ENCODE results near the gene PIP5K1C. TPM values are rescaled to one million over a fixed set of nuclear protein-coding genes. Genes with fewer than 3 reads are reported as not detected.

The PIP5K1C gene
- total and polyA plus RNA-seq, 10 of the 15 experiments (the other 5 are each of a cell fraction or from before 2014, with no cell fraction given), result 0.39 to 19.6 (median 5.3) TPM

DNA sequence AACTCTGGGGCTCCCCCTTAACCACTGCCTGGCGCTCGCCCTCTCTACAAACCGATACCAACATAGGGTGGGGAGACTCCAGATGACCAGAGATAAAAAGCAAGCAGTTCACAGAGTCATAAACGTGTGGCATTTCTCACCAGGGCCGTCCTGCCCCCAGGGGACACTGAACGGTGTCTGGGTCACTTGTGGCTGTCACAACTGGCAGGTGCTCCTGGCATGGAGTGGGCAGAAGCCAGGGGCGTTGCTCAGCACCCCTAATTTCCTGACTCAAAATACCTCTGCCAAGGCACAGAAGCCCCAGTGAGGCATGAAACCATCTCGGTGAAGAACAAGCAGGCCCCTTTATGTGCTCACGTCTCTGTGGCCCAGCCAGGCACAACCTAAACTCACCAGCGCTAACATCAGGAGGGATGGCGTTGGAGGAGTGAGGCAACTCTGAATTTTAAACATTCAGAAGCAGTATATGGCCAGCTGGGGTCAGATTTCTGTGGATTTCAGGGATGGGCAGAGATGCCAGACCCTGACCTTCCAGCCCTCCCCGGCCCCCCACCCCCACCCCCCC, 1.8 kb downstream of the PIP5K1C start (continued):
- TF ChIP-seq POLR2AphosphoS2 (IDR thresholded peaks at IDR 0.05; ENCODE audit: low read depth, low read length) (no peak), NFYA (IDR thresholded peaks at IDR 0.05; ENCODE audit: borderline replicate concordance, low read depth, low read length) (no peak), ESRRA (IDR thresholded peaks at IDR 0.05; ENCODE audit: low read length) (no peak), CBX3 (IDR thresholded peaks at IDR 0.05; ENCODE audit: borderline replicate concordance, low read depth) (no peak)
- TF ChIP-seq, protein P1, sequence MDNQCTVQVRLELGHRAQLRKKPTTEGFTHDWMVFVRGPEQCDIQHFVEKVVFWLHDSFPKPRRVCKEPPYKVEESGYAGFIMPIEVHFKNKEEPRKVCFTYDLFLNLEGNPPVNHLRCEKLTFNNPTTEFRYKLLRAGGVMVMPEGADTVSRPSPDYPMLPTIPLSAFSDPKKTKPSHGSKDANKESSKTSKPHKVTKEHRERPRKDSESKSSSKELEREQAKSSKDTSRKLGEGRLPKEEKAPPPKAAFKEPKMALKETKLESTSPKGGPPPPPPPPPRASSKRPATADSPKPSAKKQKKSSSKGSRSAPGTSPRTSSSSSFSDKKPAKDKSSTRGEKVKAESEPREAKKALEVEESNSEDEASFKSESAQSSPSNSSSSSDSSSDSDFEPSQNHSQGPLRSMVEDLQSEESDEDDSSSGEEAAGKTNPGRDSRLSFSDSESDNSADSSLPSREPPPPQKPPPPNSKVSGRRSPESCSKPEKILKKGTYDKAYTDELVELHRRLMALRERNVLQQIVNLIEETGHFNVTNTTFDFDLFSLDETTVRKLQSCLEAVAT (IDR thresholded peaks at IDR 0.05), result no peak

DNA sequence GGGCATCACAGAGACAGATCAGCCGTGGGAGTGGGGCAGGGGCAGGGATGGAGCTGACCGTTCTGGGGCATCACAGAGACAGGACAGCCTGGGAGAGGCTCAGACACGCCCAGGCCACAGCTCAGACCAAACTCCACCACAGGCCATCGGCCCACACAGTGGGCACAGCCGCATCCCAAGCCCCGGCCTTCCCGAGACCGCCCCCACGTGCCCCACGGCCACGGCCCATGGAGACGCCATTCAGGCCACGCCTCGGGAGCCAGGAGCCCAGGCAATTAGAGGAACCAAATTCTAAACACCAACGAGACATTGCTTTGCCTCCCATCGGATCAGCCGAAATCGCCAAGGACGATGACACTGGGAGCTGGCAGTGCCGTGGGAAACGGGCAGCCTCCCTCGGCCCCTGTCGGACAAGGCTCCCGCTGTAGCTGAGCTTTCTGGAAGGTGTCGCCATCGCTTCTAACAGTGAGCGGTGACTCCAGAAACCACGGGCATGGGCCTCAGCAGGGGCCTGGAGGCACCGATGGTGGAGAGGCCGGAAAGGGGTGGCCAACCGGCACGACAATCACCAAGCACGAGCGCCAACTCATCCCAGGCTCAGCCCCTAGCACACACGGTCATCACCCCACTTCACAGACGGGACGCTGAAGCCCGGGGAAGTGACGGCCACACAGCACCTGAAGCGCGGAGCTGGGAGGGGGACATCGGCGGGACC, 2.4 kb downstream of the PIP5K1C start:
- H3K9ac ChIP-seq (ENCODE audit: control insufficient read depth, insufficient read depth, low read length), result no peak overlapping the region
- no peak overlapping the region; the same call in 1 of the 2 replicates for H2AFZ ChIP-seq (ENCODE audit: control insufficient read depth, low read depth, low read length)
- no peaks in the 10 kb centered on the region; the same call in 1 of the 2 replicates for H3K4me1 ChIP-seq (ENCODE audit: control insufficient read depth, insufficient read depth, low read length)
- no TSS peak for BruUV-seq (replicated peaks)
- ATAC-seq (no peak), DNase-seq (ENCODE audit: low read depth, low spot score) (no peak), FAIRE-seq (no peak)
- peaks cover 30% of the 10 kb centered on the region for H3K79me2 ChIP-seq (ENCODE audit: control insufficient read depth, insufficient read depth, low read length)
- H3K27me3 ChIP-seq (replicated peaks in 1 of 2; ENCODE audit: control insufficient read depth in 2 of 2, insufficient read depth in 2 of 2, low read length in 1 of 2), result no peaks in the 10 kb centered on the region
- SMC1A ChIA-PET (ENCODE audit: uncharacterized antibody, unreplicated experiment), result no interaction called here
- H3K4me3 ChIP-seq, result peak overlapping the region; percentile 31; the same call in 1 of the 2 replicates
- H3K36me3 ChIP-seq (ENCODE audit: control insufficient read depth in 2 of 2, insufficient read depth in 2 of 2, low read length in 1 of 2), result no peaks in the 10 kb centered on the region
- whole genome bisulfite sequencing (ENCODE audit: insufficient coverage, insufficient replicate concordance, low lambda C conversion rate, missing lambda C conversion rate), result 73% methylated on average over 42 of the region's 43 CpGs
- in situ Hi-C loops (cut with MboI) (no loop called here), intact Hi-C loops (cut with micrococcal nuclease; ENCODE audit: unreplicated experiment) (no loop called here)
- peak overlapping the region; percentile 62 for H3K4me2 ChIP-seq (ENCODE audit: control insufficient read depth, insufficient read depth)
- POLR2A ChIA-PET, result interaction anchor here (3.4 kb wide), 1 partner anchor 10 kb away, joined by 13 read pairs; no protein-coding TSS in a partner anchor
- RAD21 ChIA-PET (ENCODE audit: unreplicated experiment), result interaction anchor here (1.0 to 1.9 kb wide), 3 partner anchors 9 to 64 kb away, joined by 3 to 6 read pairs (median 3); partner anchors contain the start of genes APBA3 and MRPL54
- H3K9me3 ChIP-seq (replicated peaks; ENCODE audit: control insufficient read depth, insufficient read depth, low read length), result no peaks in the 10 kb centered on the region
- CTCF ChIA-PET, result interaction anchor here (0.6 to 3.8 kb wide), 4 partner anchors 9 to 256 kb away, joined by 3 to 22 read pairs (median 6); no protein-coding TSS in a partner anchor
- peak overlapping the region; percentile 31; the same call in 1 of the 2 replicates for H3K27ac ChIP-seq (ENCODE audit: control insufficient read depth, insufficient read depth)
- no peaks in the 10 kb centered on the region for H4K20me1 ChIP-seq (ENCODE audit: control insufficient read depth, insufficient read depth)
- no peak for TF ChIP-seq MTA2 (IDR thresholded peaks at IDR 0.05; ENCODE audit: low read depth)
- TF ChIP-seq, protein P2, sequence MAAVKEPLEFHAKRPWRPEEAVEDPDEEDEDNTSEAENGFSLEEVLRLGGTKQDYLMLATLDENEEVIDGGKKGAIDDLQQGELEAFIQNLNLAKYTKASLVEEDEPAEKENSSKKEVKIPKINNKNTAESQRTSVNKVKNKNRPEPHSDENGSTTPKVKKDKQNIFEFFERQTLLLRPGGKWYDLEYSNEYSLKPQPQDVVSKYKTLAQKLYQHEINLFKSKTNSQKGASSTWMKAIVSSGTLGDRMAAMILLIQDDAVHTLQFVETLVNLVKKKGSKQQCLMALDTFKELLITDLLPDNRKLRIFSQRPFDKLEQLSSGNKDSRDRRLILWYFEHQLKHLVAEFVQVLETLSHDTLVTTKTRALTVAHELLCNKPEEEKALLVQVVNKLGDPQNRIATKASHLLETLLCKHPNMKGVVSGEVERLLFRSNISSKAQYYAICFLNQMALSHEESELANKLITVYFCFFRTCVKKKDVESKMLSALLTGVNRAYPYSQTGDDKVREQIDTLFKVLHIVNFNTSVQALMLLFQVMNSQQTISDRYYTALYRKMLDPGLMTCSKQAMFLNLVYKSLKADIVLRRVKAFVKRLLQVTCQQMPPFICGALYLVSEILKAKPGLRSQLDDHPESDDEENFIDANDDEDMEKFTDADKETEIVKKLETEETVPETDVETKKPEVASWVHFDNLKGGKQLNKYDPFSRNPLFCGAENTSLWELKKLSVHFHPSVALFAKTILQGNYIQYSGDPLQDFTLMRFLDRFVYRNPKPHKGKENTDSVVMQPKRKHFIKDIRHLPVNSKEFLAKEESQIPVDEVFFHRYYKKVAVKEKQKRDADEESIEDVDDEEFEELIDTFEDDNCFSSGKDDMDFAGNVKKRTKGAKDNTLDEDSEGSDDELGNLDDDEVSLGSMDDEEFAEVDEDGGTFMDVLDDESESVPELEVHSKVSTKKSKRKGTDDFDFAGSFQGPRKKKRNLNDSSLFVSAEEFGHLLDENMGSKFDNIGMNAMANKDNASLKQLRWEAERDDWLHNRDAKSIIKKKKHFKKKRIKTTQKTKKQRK (IDR thresholded peaks at IDR 0.05; ENCODE audit: low read depth, low read length), result no peak
- TF ChIP-seq, protein P3, sequence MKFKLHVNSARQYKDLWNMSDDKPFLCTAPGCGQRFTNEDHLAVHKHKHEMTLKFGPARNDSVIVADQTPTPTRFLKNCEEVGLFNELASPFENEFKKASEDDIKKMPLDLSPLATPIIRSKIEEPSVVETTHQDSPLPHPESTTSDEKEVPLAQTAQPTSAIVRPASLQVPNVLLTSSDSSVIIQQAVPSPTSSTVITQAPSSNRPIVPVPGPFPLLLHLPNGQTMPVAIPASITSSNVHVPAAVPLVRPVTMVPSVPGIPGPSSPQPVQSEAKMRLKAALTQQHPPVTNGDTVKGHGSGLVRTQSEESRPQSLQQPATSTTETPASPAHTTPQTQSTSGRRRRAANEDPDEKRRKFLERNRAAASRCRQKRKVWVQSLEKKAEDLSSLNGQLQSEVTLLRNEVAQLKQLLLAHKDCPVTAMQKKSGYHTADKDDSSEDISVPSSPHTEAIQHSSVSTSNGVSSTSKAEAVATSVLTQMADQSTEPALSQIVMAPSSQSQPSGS (IDR thresholded peaks at IDR 0.05; ENCODE audit: low read length), result no peak
- TF ChIP-seq NBN (IDR thresholded peaks at IDR 0.05), result no peak
- TF ChIP-seq, protein P4, sequence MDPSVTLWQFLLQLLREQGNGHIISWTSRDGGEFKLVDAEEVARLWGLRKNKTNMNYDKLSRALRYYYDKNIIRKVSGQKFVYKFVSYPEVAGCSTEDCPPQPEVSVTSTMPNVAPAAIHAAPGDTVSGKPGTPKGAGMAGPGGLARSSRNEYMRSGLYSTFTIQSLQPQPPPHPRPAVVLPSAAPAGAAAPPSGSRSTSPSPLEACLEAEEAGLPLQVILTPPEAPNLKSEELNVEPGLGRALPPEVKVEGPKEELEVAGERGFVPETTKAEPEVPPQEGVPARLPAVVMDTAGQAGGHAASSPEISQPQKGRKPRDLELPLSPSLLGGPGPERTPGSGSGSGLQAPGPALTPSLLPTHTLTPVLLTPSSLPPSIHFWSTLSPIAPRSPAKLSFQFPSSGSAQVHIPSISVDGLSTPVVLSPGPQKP (IDR thresholded peaks at IDR 0.05; ENCODE audit: low read depth, low read length), result no peak
- TF ChIP-seq GABPA (IDR thresholded peaks at IDR 0.05; ENCODE audit: low read depth), result no peak
